Stomach (tissue), 9 donors: Measurements from ENCODE around the gene PRAME. TPM values are rescaled to one million over a fixed set of nuclear protein-coding genes. Genes with fewer than 3 reads are reported as not detected.

Source experiments
- DNase-seq, 2 donors: peaks; one replicate each; pipeline versions ENCODE4 v3.0.0 to v3.0.0-alpha.2; 2013 to 2019
- H3K27ac ChIP-seq, 5 donors: fragments of 200-600 bp in 4 of 5; sonication (generic) in 4 of 5; one replicate each; pipeline ENCODE4 v1.5.1; 2013 to 2019; ENCODE audit warnings: mild to moderate bottlenecking in 1 of 5, moderate library complexity in 1 of 5
- H3K27me3 ChIP-seq, 3 donors: fragments of 200-600 bp; sonication (generic); one replicate each; pipeline ENCODE4 v1.5.1; 2017 to 2019; ENCODE audit warnings: mixed run types in 1 of 3
- H3K36me3 ChIP-seq, 4 donors: fragments of 200-600 bp; sonication (generic); 1 replicate in 3 of 4; 2 replicates in 1 of 4; pipeline ENCODE4 v1.5.1; 2016 to 2019
- H3K4me1 ChIP-seq, 4 donors: fragments of 200-600 bp; sonication (generic); one replicate each; pipeline ENCODE4 v1.5.1; 2016 to 2019
- H3K4me3 ChIP-seq, 4 donors: fragments of 200-600 bp; sonication (generic) in 3 of 4; one replicate each; pipeline ENCODE4 v1.5.1; 2016 to 2019; ENCODE audit warnings: mild to moderate bottlenecking in 1 of 4
- H3K9me3 ChIP-seq, 4 donors: fragments of 200-600 bp; sonication (generic); one replicate each; pipeline ENCODE4 v1.5.1; 2016 to 2019
- CTCF ChIP-seq, 7 experiments: fragments of 450-650 bp in 4 of 7; fragments of 200-600 bp in 3 of 7; sonication (generic) in 3 of 7; IDR thresholded peaks; one replicate each; pipeline ENCODE4 v1.5.1; 2016 to 2019; ENCODE audit warnings: antibody characterized with exemption in 7 of 7, control low read depth in 2 of 7, mild to moderate bottlenecking in 1 of 7
- EP300 ChIP-seq: sonication (generic); formaldehyde crosslinking; IDR thresholded peaks from one replicate; pipeline ENCODE4 v1.6.1; 2017; ENCODE audit warnings: antibody characterized with exemption
- POLR2A ChIP-seq, 4 donors: fragments of 450-650 bp; IDR thresholded peaks; one replicate each; pipeline ENCODE4 v1.6.1; 2016; ENCODE audit warnings: antibody characterized with exemption in 4 of 4, control low read depth in 2 of 4, mild to moderate bottlenecking in 1 of 4, moderate library complexity in 1 of 4
- POLR2AphosphoS5 ChIP-seq, 3 donors: sonication (generic); formaldehyde crosslinking; IDR thresholded peaks; one replicate each; pipeline ENCODE4 v1.6.1; 2016; ENCODE audit warnings: antibody characterized with exemption in 3 of 3
- WGBS, 5 donors: extraction: QIAGEN DNeasy Blood & Tissue Kit in 3 of 5; methylation state at CpG; one replicate each; pipeline versions ENCODE4 v1.1.5 to v1.1.7; 2013 to 2018; 5-methylcytosine and 5-hydroxymethylcytosine counted together
- intact Hi-C: fragments of 100-400 bp; cut with DNase I; formaldehyde crosslinking; loops from one replicate; pipeline ENCODE4 v1.15.1; 2023; ENCODE audit warnings: low total_unique reads
- polyA plus RNA-seq, 3 donors: library from polyadenylated mRNA; stranded (reverse); fragments of 200-250 nt; gene quantifications; one replicate each; pipeline ENCODE4 v1.2.3, GENCODE V29; 2013
- total RNA-seq, 5 donors: library from RNA; depleted of rRNA; stranded (reverse); fragments of >200 nt; gene quantifications; one replicate each; pipeline versions ENCODE4 v1.1.0 to v1.2.3, GENCODE V29; 2014 to 2016
- donor health status: healthy with polysubstance abuse.
- donor health status: Bipolar disorder and iron deficiency.
- donor health status: healthy.

The PRAME gene
- total and polyA plus RNA-seq, 8 donors = not detected

- no peak overlapping the region for H3K27ac ChIP-seq
- no peaks in the 10 kb centered on the region for H3K36me3 ChIP-seq
- H3K27me3 ChIP-seq = peaks cover 0 to 18% (median 0%) of the 10 kb centered on the region in 3 donors
- no peaks in the 10 kb centered on the region for H3K4me1 ChIP-seq
- intact Hi-C loops = no loop called here
- no peak overlapping the region for H3K4me3 ChIP-seq
- WGBS, 5 donors = 80 to 86% (median 82%) methylated on average over 7 of the region's 7 CpGs
- no peak for DNase-seq
- no peak for TF ChIP-seq POLR2A (IDR thresholded peaks at IDR 0.05)
- TF ChIP-seq CTCF (IDR thresholded peaks at IDR 0.05) = no peak
- no peak for TF ChIP-seq POLR2AphosphoS5 (IDR thresholded peaks at IDR 0.05)
- TF ChIP-seq EP300 = no peak
- H3K9me3 ChIP-seq = no peaks in the 10 kb centered on the region
Observed at GRCh38 chr22:22531770-22532546, 27.1 kb downstream of the PRAME start.

- H3K4me1 ChIP-seq = no peaks in the 10 kb centered on the region
- no peaks in the 10 kb centered on the region for H3K9me3 ChIP-seq
- no peak for DNase-seq
- H3K27me3 ChIP-seq = peaks cover 0 to 18% (median 0%) of the 10 kb centered on the region in 3 donors
- no peak overlapping the region for H3K4me3 ChIP-seq
- WGBS, 5 donors = 89 to 90% (median 90%) methylated on average over 2 of the region's 2 CpGs; no CpG with 5 or more reads in 2 of the 5 donors
- no peaks in the 10 kb centered on the region for H3K36me3 ChIP-seq
- H3K27ac ChIP-seq = no peak overlapping the region
- no peak for TF ChIP-seq POLR2A (IDR thresholded peaks at IDR 0.05)
- TF ChIP-seq CTCF (IDR thresholded peaks at IDR 0.05) = no peak
- TF ChIP-seq POLR2AphosphoS5 (IDR thresholded peaks at IDR 0.05) = no peak
- intact Hi-C loops = loop anchor here (10.0 kb wide), 1 partner anchor 64 kb away; no protein-coding TSS in a partner anchor
Observed at GRCh38 chr22:22528780-22529179, 30.3 kb downstream of the PRAME start.

- no peak for DNase-seq
- H3K4me1 ChIP-seq = no peaks in the 10 kb centered on the region
- TF ChIP-seq EP300 (no peak), CTCF (IDR thresholded peaks at IDR 0.05) (no peak), POLR2A (IDR thresholded peaks at IDR 0.05) (no peak), POLR2AphosphoS5 (IDR thresholded peaks at IDR 0.05) (no peak)
- intact Hi-C loops = loop anchor here (10.0 kb wide), 1 partner anchor 63 kb away; no protein-coding TSS in a partner anchor
- no peak overlapping the region for H3K27ac ChIP-seq
- H3K36me3 ChIP-seq = no peaks in the 10 kb centered on the region
- H3K4me3 ChIP-seq = no peak overlapping the region
- no peaks in the 10 kb centered on the region for H3K9me3 ChIP-seq
- H3K27me3 ChIP-seq = peaks cover 0 to 24% (median 0%) of the 10 kb centered on the region in 3 donors
- WGBS, 5 donors = 75 to 86% (median 80%) methylated on average over 5 of the region's 5 CpGs
Observed at GRCh38 chr22:22527312-22527711, 31.8 kb downstream of the PRAME start.

- no peak overlapping the region for H3K4me3 ChIP-seq
- H3K36me3 ChIP-seq = no peaks in the 10 kb centered on the region
- peaks cover 0 to 34% (median 0%) of the 10 kb centered on the region in 3 donors for H3K27me3 ChIP-seq
- H3K27ac ChIP-seq = no peak overlapping the region
- no peaks in the 10 kb centered on the region for H3K4me1 ChIP-seq
- intact Hi-C loops = loop anchor here (10.0 kb wide), 1 partner anchor 62 kb away; no protein-coding TSS in a partner anchor
- H3K9me3 ChIP-seq = no peaks in the 10 kb centered on the region
- 71 to 84% (median 78%) methylated on average over 4 of the region's 4 CpGs for WGBS, 5 donors
- no peak for DNase-seq
- TF ChIP-seq POLR2AphosphoS5 (IDR thresholded peaks at IDR 0.05) = no peak
- TF ChIP-seq CTCF (IDR thresholded peaks at IDR 0.05) = no peak
- TF ChIP-seq POLR2A (IDR thresholded peaks at IDR 0.05) = no peak
- TF ChIP-seq EP300 = no peak
Observed at GRCh38 chr22:22526125-22526912, 32.7 kb downstream of the PRAME start.
